Sigmoid colon (tissue), 4 donors: Measurements from ENCODE around the gene ATG9B.
A peak's percentile ranks its signal among the peaks of the same experiment; 100 is the strongest.

Source experiments
- CTCF ChIP-seq, 4 experiments: fragments of 450-650 bp in 3 of 4; fragments of 200-600 bp in 1 of 4; IDR thresholded peaks; one replicate each; pipeline ENCODE4 v1.5.1; 2016 to 2019; ENCODE audit warnings: antibody characterized with exemption in 4 of 4, mild to moderate bottlenecking in 3 of 4, moderate library complexity in 2 of 4
- POLR2AphosphoS5 ChIP-seq, 4 donors: sonication (generic); formaldehyde crosslinking; IDR thresholded peaks; one replicate each; pipeline ENCODE4 v1.6.1; 2017; ENCODE audit warnings: antibody characterized with exemption in 4 of 4

- peak; percentile 24 to 61 (median 38) for TF ChIP-seq CTCF (IDR thresholded peaks at IDR 0.05)
- TF ChIP-seq POLR2AphosphoS5 (IDR thresholded peaks at IDR 0.05), result peak; percentile 39 to 73 (median 68)
Measured at GRCh38 chr7:151028131-151028947, 4.0 kb upstream of the ATG9B start, which contains the start of gene ABCB8.
